GM23338 (cell line): ENCODE measurements around the gene RPTOR. TPM values are rescaled to one million over a fixed set of nuclear protein-coding genes. Genes with fewer than 3 reads are reported as not detected.

Experiments used
- ATAC-seq: fragments of 200-7000 bp; cut with Tn5 transposase; 3 replicates; pipeline ENCODE4 v1.9.1; 2020
- DNase-seq: peaks from one replicate; pipeline ENCODE4 v3.0.0-alpha.2; 2015; ENCODE audit warnings: low spot score
- H2AFZ ChIP-seq: fragments of 200-600 bp; sonication (generic); 2 replicates; pipeline ENCODE4 v1.8.0; 2016; ENCODE audit warnings: antibody characterized with exemption, mild to moderate bottlenecking, moderate library complexity
- H3F3A ChIP-seq: fragments of 200-600 bp; sonication (generic); replicated peaks from 2 replicates; pipeline ENCODE4 v1.8.0; 2017; ENCODE audit warnings: antibody characterized with exemption, mixed run types, low read depth
- H3K27ac ChIP-seq: fragments of 200-600 bp; sonication (generic); 2 replicates; pipeline ENCODE4 v1.6.1; 2016; ENCODE audit warnings: low read depth
- H3K27me3 ChIP-seq: fragments of 200-600 bp; sonication (generic); 2 replicates; pipeline ENCODE4 v1.8.0; 2016; ENCODE audit warnings: mild to moderate bottlenecking, mixed run types, moderate library complexity; ENCODE audit not compliant: insufficient read depth
- H3K36me3 ChIP-seq: fragments of 200-600 bp; sonication (generic); 2 replicates; pipeline ENCODE4 v1.8.0; 2016; ENCODE audit warnings: mild to moderate bottlenecking; ENCODE audit not compliant: insufficient read depth
- H3K4me1 ChIP-seq: fragments of 200-600 bp; sonication (generic); 2 replicates; pipeline ENCODE4 v1.8.0; 2016; ENCODE audit warnings: mild to moderate bottlenecking, moderate library complexity; ENCODE audit not compliant: insufficient read depth
- H3K4me2 ChIP-seq: fragments of 200-600 bp; sonication (generic); 2 replicates; pipeline ENCODE4 v1.7.1; 2017; ENCODE audit warnings: mixed run types
- H3K4me3 ChIP-seq: fragments of 200-600 bp; sonication (generic); 2 replicates; pipeline ENCODE4 v1.6.1; 2016; ENCODE audit warnings: mixed run types
- H3K79me2 ChIP-seq: fragments of 200-600 bp; sonication (generic); replicated peaks from 2 replicates; pipeline ENCODE4 v1.8.0; 2017; ENCODE audit warnings: mild to moderate bottlenecking; ENCODE audit not compliant: insufficient read depth
- H3K9me2 ChIP-seq: fragments of 200-600 bp; sonication (generic); 2 replicates; pipeline ENCODE4 v1.8.0; 2017; ENCODE audit not compliant: insufficient read depth
- H4K20me1 ChIP-seq: fragments of 200-600 bp; sonication (generic); replicated peaks from 2 replicates; pipeline ENCODE4 v1.8.0; 2017; ENCODE audit warnings: mild to moderate bottlenecking; ENCODE audit not compliant: insufficient read depth
- H3K27ac Mint-ChIP-seq: 2 replicates; pipeline ENCODE4 v1.8.0; 2020; ENCODE audit warnings: inconsistent platforms, mild to moderate bottlenecking, moderate library complexity, mixed read lengths
- H3K27me3 Mint-ChIP-seq: 3 replicates; pipeline ENCODE4 v1.8.0; 2022; ENCODE audit warnings: low read depth, mild to moderate bottlenecking, moderate library complexity, mixed read lengths, inconsistent platforms; ENCODE audit not compliant: insufficient read depth, poor library complexity
- H3K36me3 Mint-ChIP-seq: 3 replicates; pipeline ENCODE4 v1.8.0; 2021; ENCODE audit warnings: low read depth, mild to moderate bottlenecking, inconsistent platforms, moderate library complexity, mixed read lengths
- H3K4me1 Mint-ChIP-seq: 3 replicates; pipeline ENCODE4 v1.8.0; 2020; ENCODE audit warnings: mild to moderate bottlenecking, inconsistent platforms, mixed read lengths
- H3K4me3 Mint-ChIP-seq: 3 replicates; pipeline ENCODE4 v1.8.0; 2021; ENCODE audit warnings: moderate library complexity, mild to moderate bottlenecking, inconsistent platforms, mixed read lengths
- H3K9me3 Mint-ChIP-seq: 3 replicates; pipeline ENCODE4 v1.8.0; 2020; ENCODE audit warnings: moderate library complexity, mild to moderate bottlenecking, inconsistent platforms, mixed read lengths
- CREB1 ChIP-seq: fragments of 250-450 bp; sonication (Bioruptor Pico); IDR thresholded peaks from 2 replicates; pipeline ENCODE4 v1.5.0; 2020; ENCODE audit warnings: low read depth, mild to moderate bottlenecking, moderate library complexity
- EZH2 ChIP-seq: fragments of 200-600 bp; sonication (generic); IDR thresholded peaks from one replicate; pipeline ENCODE4 v1.8.0; 2017; ENCODE audit warnings: antibody characterized with exemption, mild to moderate bottlenecking, low read depth; ENCODE audit not compliant: unreplicated experiment
- EZH2phosphoT487 ChIP-seq: fragments of 200-600 bp; sonication (generic); IDR thresholded peaks from one replicate; pipeline ENCODE4 v1.8.1; 2018; ENCODE audit warnings: antibody characterized with exemption; ENCODE audit not compliant: unreplicated experiment
- JUNB ChIP-seq: IDR thresholded peaks from one replicate; pipeline ENCODE4 v1.6.1; 2016; ENCODE audit warnings: antibody characterized with exemption; ENCODE audit not compliant: unreplicated experiment
- NANOG ChIP-seq: IDR thresholded peaks from 2 replicates; pipeline ENCODE4 v1.6.1; 2016; ENCODE audit warnings: antibody characterized with exemption, borderline replicate concordance
- POLR2AphosphoS5 ChIP-seq: IDR thresholded peaks from 2 replicates; pipeline ENCODE4 v1.6.1; 2016; ENCODE audit warnings: antibody characterized with exemption, low read depth
- STAT1 ChIP-seq: IDR thresholded peaks from one replicate; pipeline ENCODE4 v1.6.1; 2016; ENCODE audit warnings: antibody characterized with exemption; ENCODE audit not compliant: unreplicated experiment
- ZNF114 ChIP-seq: fragments of 250-450 bp; sonication (Bioruptor Pico); IDR thresholded peaks from 2 replicates; pipeline ENCODE4 v1.5.0; 2020; ENCODE audit warnings: mild to moderate bottlenecking, moderate library complexity
- ZNF331 ChIP-seq: fragments of 250-450 bp; sonication (Bioruptor Pico); IDR thresholded peaks from 2 replicates; pipeline ENCODE4 v1.5.0; 2020; ENCODE audit warnings: low read depth, mild to moderate bottlenecking, moderate library complexity
- polyA plus RNA-seq: library from polyadenylated mRNA; unstranded; fragments of >200 nt; fragmentation: Nextera tagmentation; extraction: Ambion mirVana; gene quantifications from 2 replicates; pipeline ENCODE4 v1.2.1, GENCODE V29; 2016
- total RNA-seq: library from RNA; depleted of rRNA; stranded (reverse); fragments of >200 nt; shearing (Covaris generic); gene quantifications from 2 replicates; pipeline ENCODE4 v1.2.3, GENCODE V29; 2014
- TF ChIP-seq, protein P1 (sequence below), 2 experiments: fragments of 200-600 bp in 1 of 2; sonication (generic) in 1 of 2; conservative IDR thresholded peaks; 2 replicates each; pipeline versions ENCODE4 v1.5.1 to v1.6.1; 2016 to 2017; ENCODE audit warnings: antibody characterized with exemption in 2 of 2, low read depth in 2 of 2, mild to moderate bottlenecking in 2 of 2, moderate library complexity in 1 of 2
- TF ChIP-seq, protein P2 (sequence below): fragments of 250-450 bp; sonication (Bioruptor Pico); IDR thresholded peaks from 2 replicates; pipeline ENCODE4 v1.5.0; 2020; ENCODE audit warnings: mild to moderate bottlenecking, moderate library complexity
- TF ChIP-seq, protein P3 (sequence below): IDR thresholded peaks from one replicate; pipeline ENCODE4 v1.6.1; 2018; ENCODE audit warnings: antibody characterized with exemption; ENCODE audit not compliant: unreplicated experiment
- TF ChIP-seq, protein P4 (sequence below): IDR thresholded peaks from 2 replicates; pipeline ENCODE4 v1.6.1; 2016; ENCODE audit warnings: antibody characterized with exemption

Gene RPTOR
- total and polyA plus RNA-seq, 2 experiments from 2014 or later, result 9.5 to 38.0 TPM

DNA sequence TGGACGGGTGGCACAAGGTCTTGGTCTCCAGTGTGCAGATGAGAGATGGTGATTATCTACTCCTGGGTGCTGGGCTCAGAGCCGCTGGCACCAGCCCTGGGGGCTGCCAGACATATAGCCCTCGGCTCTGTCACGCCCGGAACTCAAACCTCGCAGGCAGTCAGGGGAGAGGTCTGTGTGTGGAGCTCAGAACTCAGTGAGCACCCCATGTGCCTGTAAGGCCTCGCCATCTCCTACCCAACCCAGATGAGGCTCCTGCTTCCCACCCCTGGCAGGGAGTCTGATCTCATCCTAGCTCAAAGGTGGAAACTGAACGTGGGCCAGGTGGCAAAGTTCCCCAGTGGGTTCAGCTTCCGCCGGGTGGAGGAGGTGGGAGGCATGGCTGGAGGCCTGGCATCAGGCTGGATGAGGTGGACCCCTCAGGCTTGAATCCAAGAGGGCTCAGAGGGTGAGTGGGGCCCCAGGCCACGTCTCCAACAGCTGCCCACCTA, 45.7 kb upstream of the RPTOR start:
- no peak overlapping the region for H3K4me2 ChIP-seq
- Mint-ChIP-seq H3K4me3 (no peak overlapping the region), H3K4me1 (peaks cover 5% of the 10 kb centered on the region), H3K27me3 (peaks cover 22% of the 10 kb centered on the region), H3K36me3 (peaks cover 3% of the 10 kb centered on the region; the same call in 1 of the 3 replicates), H3K9me3 (no peaks in the 10 kb centered on the region), H3K27ac (no peak overlapping the region)
- H3K9me2 ChIP-seq, result no peaks in the 10 kb centered on the region
- no peaks in the 10 kb centered on the region for H3K36me3 ChIP-seq
- H3K27me3 ChIP-seq, result no peaks in the 10 kb centered on the region
- no peaks in the 10 kb centered on the region for H3F3A ChIP-seq
- ATAC-seq, result no peak
- H3K4me3 ChIP-seq, result no peak overlapping the region
- H4K20me1 ChIP-seq, result no peaks in the 10 kb centered on the region
- TF ChIP-seq JUNB (no peak), EZH2phosphoT487 (no peak), CREB1 (CRISPR knock-in tag) (no peak), NANOG (no peak), POLR2AphosphoS5 (no peak), ZNF331 (no peak), ZNF114 (CRISPR knock-in tag) (no peak), STAT1 (no peak), EZH2 (no peak)
- TF ChIP-seq, protein P1, sequence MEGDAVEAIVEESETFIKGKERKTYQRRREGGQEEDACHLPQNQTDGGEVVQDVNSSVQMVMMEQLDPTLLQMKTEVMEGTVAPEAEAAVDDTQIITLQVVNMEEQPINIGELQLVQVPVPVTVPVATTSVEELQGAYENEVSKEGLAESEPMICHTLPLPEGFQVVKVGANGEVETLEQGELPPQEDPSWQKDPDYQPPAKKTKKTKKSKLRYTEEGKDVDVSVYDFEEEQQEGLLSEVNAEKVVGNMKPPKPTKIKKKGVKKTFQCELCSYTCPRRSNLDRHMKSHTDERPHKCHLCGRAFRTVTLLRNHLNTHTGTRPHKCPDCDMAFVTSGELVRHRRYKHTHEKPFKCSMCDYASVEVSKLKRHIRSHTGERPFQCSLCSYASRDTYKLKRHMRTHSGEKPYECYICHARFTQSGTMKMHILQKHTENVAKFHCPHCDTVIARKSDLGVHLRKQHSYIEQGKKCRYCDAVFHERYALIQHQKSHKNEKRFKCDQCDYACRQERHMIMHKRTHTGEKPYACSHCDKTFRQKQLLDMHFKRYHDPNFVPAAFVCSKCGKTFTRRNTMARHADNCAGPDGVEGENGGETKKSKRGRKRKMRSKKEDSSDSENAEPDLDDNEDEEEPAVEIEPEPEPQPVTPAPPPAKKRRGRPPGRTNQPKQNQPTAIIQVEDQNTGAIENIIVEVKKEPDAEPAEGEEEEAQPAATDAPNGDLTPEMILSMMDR (conservative IDR thresholded peaks at IDR 0.05; ENCODE audit: low read depth in 2 of 2), result no peak
- TF ChIP-seq, protein P2, sequence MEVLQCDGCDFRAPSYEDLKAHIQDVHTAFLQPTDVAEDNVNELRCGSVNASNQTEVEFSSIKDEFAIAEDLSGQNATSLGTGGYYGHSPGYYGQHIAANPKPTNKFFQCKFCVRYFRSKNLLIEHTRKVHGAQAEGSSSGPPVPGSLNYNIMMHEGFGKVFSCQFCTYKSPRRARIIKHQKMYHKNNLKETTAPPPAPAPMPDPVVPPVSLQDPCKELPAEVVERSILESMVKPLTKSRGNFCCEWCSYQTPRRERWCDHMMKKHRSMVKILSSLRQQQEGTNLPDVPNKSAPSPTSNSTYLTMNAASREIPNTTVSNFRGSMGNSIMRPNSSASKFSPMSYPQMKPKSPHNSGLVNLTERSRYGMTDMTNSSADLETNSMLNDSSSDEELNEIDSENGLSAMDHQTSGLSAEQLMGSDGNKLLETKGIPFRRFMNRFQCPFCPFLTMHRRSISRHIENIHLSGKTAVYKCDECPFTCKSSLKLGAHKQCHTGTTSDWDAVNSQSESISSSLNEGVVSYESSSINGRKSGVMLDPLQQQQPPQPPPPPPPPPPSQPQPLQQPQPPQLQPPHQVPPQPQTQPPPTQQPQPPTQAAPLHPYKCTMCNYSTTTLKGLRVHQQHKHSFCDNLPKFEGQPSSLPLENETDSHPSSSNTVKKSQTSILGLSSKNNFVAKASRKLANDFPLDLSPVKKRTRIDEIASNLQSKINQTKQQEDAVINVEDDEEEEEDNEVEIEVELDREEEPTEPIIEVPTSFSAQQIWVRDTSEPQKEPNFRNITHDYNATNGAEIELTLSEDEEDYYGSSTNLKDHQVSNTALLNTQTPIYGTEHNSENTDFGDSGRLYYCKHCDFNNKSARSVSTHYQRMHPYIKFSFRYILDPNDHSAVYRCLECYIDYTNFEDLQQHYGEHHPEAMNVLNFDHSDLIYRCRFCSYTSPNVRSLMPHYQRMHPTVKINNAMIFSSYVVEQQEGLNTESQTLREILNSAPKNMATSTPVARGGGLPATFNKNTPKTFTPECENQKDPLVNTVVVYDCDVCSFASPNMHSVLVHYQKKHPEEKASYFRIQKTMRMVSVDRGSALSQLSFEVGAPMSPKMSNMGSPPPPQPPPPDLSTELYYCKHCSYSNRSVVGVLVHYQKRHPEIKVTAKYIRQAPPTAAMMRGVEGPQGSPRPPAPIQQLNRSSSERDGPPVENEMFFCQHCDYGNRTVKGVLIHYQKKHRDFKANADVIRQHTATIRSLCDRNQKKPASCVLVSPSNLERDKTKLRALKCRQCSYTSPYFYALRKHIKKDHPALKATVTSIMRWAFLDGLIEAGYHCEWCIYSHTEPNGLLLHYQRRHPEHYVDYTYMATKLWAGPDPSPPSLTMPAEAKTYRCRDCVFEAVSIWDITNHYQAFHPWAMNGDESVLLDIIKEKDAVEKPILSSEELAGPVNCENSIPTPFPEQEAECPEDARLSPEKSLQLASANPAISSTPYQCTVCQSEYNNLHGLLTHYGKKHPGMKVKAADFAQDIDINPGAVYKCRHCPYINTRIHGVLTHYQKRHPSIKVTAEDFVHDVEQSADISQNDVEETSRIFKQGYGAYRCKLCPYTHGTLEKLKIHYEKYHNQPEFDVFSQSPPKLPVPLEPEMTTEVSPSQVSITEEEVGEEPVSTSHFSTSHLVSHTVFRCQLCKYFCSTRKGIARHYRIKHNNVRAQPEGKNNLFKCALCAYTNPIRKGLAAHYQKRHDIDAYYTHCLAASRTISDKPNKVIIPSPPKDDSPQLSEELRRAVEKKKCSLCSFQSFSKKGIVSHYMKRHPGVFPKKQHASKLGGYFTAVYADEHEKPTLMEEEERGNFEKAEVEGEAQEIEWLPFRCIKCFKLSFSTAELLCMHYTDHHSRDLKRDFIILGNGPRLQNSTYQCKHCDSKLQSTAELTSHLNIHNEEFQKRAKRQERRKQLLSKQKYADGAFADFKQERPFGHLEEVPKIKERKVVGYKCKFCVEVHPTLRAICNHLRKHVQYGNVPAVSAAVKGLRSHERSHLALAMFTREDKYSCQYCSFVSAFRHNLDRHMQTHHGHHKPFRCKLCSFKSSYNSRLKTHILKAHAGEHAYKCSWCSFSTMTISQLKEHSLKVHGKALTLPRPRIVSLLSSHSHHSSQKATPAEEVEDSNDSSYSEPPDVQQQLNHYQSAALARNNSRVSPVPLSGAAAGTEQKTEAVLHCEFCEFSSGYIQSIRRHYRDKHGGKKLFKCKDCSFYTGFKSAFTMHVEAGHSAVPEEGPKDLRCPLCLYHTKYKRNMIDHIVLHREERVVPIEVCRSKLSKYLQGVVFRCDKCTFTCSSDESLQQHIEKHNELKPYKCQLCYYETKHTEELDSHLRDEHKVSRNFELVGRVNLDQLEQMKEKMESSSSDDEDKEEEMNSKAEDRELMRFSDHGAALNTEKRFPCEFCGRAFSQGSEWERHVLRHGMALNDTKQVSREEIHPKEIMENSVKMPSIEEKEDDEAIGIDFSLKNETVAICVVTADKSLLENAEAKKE (CRISPR knock-in tag), result no peak
- TF ChIP-seq, protein P3, sequence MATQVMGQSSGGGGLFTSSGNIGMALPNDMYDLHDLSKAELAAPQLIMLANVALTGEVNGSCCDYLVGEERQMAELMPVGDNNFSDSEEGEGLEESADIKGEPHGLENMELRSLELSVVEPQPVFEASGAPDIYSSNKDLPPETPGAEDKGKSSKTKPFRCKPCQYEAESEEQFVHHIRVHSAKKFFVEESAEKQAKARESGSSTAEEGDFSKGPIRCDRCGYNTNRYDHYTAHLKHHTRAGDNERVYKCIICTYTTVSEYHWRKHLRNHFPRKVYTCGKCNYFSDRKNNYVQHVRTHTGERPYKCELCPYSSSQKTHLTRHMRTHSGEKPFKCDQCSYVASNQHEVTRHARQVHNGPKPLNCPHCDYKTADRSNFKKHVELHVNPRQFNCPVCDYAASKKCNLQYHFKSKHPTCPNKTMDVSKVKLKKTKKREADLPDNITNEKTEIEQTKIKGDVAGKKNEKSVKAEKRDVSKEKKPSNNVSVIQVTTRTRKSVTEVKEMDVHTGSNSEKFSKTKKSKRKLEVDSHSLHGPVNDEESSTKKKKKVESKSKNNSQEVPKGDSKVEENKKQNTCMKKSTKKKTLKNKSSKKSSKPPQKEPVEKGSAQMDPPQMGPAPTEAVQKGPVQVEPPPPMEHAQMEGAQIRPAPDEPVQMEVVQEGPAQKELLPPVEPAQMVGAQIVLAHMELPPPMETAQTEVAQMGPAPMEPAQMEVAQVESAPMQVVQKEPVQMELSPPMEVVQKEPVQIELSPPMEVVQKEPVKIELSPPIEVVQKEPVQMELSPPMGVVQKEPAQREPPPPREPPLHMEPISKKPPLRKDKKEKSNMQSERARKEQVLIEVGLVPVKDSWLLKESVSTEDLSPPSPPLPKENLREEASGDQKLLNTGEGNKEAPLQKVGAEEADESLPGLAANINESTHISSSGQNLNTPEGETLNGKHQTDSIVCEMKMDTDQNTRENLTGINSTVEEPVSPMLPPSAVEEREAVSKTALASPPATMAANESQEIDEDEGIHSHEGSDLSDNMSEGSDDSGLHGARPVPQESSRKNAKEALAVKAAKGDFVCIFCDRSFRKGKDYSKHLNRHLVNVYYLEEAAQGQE, result no peak
- TF ChIP-seq, protein P4, sequence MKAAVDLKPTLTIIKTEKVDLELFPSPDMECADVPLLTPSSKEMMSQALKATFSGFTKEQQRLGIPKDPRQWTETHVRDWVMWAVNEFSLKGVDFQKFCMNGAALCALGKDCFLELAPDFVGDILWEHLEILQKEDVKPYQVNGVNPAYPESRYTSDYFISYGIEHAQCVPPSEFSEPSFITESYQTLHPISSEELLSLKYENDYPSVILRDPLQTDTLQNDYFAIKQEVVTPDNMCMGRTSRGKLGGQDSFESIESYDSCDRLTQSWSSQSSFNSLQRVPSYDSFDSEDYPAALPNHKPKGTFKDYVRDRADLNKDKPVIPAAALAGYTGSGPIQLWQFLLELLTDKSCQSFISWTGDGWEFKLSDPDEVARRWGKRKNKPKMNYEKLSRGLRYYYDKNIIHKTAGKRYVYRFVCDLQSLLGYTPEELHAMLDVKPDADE, result no peak
- no peak overlapping the region for H3K27ac ChIP-seq
- no peak overlapping the region for H2AFZ ChIP-seq
- H3K79me2 ChIP-seq, result no peaks in the 10 kb centered on the region
- no peaks in the 10 kb centered on the region for H3K4me1 ChIP-seq
- DNase-seq, result no peak
